Effector memory CD4-positive, alpha-beta T cell (primary cell): ENCODE results near the gene BMP3.

Experiments used
- DNase-seq, 3 donors: peaks; one replicate each; pipeline ENCODE4 v3.0.0-alpha.2; 2020
- H3K27ac ChIP-seq: 2 replicates; pipeline ENCODE4 v1.7.0; 2013; ENCODE audit warnings: mild to moderate bottlenecking, low read length, moderate library complexity; ENCODE audit not compliant: insufficient read depth, poor library complexity, severe bottlenecking
- H3K27me3 ChIP-seq: replicated peaks from 2 replicates; pipeline ENCODE4 v1.7.0; 2013; ENCODE audit warnings: mild to moderate bottlenecking, low read length; ENCODE audit not compliant: insufficient read depth, control insufficient read depth, poor library complexity, severe bottlenecking
- H3K36me3 ChIP-seq: 2 replicates; pipeline ENCODE4 v1.7.0; 2013; ENCODE audit warnings: mild to moderate bottlenecking, low read length, moderate library complexity; ENCODE audit not compliant: control insufficient read depth, insufficient read depth
- H3K4me1 ChIP-seq: 2 replicates; pipeline ENCODE4 v1.7.0; 2013; ENCODE audit warnings: low read length, mild to moderate bottlenecking; ENCODE audit not compliant: control insufficient read depth, insufficient read depth, poor library complexity, severe bottlenecking
- H3K4me3 ChIP-seq: 2 replicates; pipeline ENCODE4 v1.7.0; 2013; ENCODE audit warnings: low read length, low read depth, mild to moderate bottlenecking; ENCODE audit not compliant: insufficient read depth, poor library complexity, severe bottlenecking
- H3K9me3 ChIP-seq: 2 replicates; pipeline ENCODE4 v1.7.0; 2013; ENCODE audit warnings: mild to moderate bottlenecking, low read length, moderate library complexity; ENCODE audit not compliant: control insufficient read depth

BMP3 gene

DNA sequence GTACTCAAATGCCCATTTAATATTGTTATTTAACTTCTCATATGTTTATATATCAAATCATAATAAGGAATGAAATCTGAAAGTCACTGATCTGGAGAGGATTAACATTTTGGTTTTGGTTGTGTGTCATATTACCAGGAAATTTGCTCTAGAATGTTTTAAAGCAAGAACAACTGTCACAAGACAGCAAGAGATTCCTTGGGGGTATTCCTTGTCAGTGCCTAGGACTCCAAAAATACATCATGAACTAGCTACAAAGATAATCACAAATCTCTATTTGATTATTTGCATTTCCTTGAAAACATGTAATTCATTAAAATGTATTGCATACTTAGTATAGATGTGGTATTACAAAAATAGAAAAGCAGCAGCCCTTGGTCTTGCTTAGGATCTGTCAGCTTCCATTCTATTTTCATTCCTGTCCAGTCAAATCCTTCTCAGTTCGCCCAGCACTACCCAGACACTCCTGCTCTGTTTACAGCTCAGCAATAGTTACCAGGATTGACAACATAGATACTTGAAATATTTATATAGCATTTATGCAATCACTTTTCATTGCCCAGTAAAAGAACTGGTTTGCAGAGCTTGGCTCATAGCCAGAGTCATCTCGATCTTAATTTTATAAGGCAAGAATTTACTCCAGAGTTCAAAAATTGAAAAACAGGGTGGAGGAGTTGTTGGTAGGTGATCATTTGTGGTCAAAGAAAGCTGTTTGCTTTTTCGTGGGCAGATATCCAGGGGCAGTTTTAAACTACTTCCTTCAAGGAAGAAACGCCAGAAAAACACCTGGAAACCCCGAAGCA lies 9.2 kb upstream of the BMP3 start:
- Histone ChIP-seq H3K27ac (no peak overlapping the region), H3K27me3 (no peaks in the 10 kb centered on the region), H3K4me1 (no peaks in the 10 kb centered on the region), H3K9me3 (no peaks in the 10 kb centered on the region), H3K36me3 (no peaks in the 10 kb centered on the region), H3K4me3 (no peak overlapping the region)
- DNase-seq: no peak

DNA sequence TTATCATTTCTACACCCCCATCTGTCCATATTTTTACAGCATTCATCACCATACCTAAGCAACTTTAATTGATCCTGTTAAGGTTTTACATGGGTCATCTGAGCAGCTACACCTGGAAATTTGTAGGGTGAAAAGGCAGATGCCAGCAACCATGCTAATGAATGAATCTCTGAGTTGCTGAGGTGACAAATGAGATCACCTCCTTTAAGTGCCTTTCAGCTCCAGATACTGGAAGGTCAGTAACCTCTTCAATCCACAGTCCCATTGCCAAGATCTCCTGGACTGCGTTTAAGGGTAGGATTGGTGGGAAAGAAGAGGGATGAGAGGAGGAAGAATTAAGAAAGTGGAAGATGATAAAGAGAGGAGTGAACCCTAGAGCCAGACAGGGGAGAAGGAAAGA lies 8.5 kb upstream of the BMP3 start:
- no peak overlapping the region for H3K4me3 ChIP-seq
- no peak overlapping the region for H3K27ac ChIP-seq
- no peaks in the 10 kb centered on the region for H3K9me3 ChIP-seq
- H3K27me3 ChIP-seq: no peaks in the 10 kb centered on the region
- no peaks in the 10 kb centered on the region for H3K36me3 ChIP-seq
- DNase-seq: no peak
- no peaks in the 10 kb centered on the region for H3K4me1 ChIP-seq

- Histone ChIP-seq H3K27me3 (no peaks in the 10 kb centered on the region), H3K4me1 (no peaks in the 10 kb centered on the region), H3K36me3 (no peaks in the 10 kb centered on the region), H3K9me3 (no peaks in the 10 kb centered on the region), H3K27ac (no peak overlapping the region), H3K4me3 (no peak overlapping the region)
- no peak for DNase-seq
Observed at GRCh38 chr4:81023484-81023883, 7.0 kb upstream of the BMP3 start.

DNA sequence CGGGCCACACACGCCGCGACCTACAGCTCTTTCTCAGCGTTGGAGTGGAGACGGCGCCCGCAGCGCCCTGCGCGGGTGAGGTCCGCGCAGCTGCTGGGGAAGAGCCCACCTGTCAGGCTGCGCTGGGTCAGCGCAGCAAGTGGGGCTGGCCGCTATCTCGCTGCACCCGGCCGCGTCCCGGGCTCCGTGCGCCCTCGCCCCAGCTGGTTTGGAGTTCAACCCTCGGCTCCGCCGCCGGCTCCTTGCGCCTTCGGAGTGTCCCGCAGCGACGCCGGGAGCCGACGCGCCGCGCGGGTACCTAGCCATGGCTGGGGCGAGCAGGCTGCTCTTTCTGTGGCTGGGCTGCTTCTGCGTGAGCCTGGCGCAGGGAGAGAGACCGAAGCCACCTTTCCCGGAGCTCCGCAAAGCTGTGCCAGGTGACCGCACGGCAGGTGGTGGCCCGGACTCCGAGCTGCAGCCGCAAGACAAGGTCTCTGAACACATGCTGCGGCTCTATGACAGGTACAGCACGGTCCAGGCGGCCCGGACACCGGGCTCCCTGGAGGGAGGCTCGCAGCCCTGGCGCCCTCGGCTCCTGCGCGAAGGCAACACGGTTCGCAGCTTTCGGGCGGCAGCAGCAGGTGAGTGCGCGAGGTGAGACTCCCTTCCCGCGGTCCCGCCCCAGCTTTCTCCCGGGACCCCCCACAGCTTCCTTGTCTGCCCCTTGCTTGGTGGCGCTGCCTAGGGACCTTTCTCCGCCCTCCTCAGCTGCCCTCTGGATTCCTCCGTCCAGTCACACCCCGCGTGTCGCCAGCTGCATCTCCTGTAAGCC lies 678 bp downstream of the BMP3 start:
- no peak overlapping the region for H3K27ac ChIP-seq
- no peaks in the 10 kb centered on the region for H3K36me3 ChIP-seq
- peak overlapping the region; percentile 30 for H3K4me3 ChIP-seq
- H3K27me3 ChIP-seq: peaks cover 11% of the 10 kb centered on the region
- peaks cover 3% of the 10 kb centered on the region for H3K4me1 ChIP-seq
- no peak for DNase-seq
- no peaks in the 10 kb centered on the region for H3K9me3 ChIP-seq

DNA sequence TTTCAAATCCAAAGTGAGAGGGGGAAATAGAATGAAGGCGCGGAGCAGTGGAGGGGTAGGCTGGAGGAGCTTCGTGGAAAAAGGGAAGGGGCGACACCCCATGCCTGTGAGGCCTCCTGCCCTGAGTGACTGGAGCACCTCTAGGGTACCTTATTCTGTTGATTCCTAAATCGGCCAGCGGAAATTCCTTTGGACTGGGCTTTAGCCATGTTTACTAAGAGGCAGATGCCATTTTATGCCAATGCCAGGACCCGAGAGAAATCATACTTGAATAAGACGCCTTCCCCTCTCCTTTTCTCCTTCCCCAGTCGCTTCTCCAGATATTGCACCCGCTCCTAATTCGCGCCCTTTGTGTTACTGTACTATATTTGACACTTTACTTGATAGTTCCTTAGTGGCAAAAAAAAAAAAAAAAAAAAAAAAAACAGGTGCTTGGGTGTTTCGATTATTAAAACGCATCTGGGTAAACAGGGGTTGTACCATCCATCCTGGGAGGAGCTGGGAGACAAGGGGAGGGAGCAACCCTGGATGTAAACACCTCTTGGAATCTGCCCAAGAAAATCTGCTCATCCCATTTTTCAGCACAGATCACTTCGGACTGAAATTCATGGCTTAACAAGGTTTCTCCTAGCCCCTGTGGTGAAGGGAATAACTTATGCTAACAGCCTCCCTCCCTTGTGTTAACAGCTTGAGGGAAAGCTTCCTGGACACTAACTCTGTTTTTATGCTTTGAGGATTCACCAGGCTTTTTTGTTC lies 1.5 kb downstream of the BMP3 start:
- no peak overlapping the region for H3K4me3 ChIP-seq
- H3K27ac ChIP-seq: no peak overlapping the region
- DNase-seq: no peak
- H3K9me3 ChIP-seq: no peaks in the 10 kb centered on the region
- no peaks in the 10 kb centered on the region for H3K36me3 ChIP-seq
- H3K4me1 ChIP-seq: peaks cover 3% of the 10 kb centered on the region
- peaks cover 11% of the 10 kb centered on the region for H3K27me3 ChIP-seq

GRCh38 chr4:81032771-81033684 lies 2.5 kb downstream of the BMP3 start:
- H3K4me3 ChIP-seq: no peak overlapping the region
- no peak for DNase-seq
- H3K27ac ChIP-seq: no peak overlapping the region
- no peaks in the 10 kb centered on the region for H3K36me3 ChIP-seq
- peaks cover 3% of the 10 kb centered on the region for H3K4me1 ChIP-seq
- H3K9me3 ChIP-seq: no peaks in the 10 kb centered on the region
- H3K27me3 ChIP-seq: peaks cover 11% of the 10 kb centered on the region

GRCh38 chr4:81038636-81039350 lies 8.3 kb downstream of the BMP3 start:
- Histone ChIP-seq H3K27me3 (no peaks in the 10 kb centered on the region), H3K36me3 (no peaks in the 10 kb centered on the region), H3K9me3 (no peaks in the 10 kb centered on the region), H3K4me3 (no peak overlapping the region), H3K4me1 (no peaks in the 10 kb centered on the region), H3K27ac (no peak overlapping the region)
- no peak for DNase-seq

GRCh38 chr4:81039351-81039972 lies 9.0 kb downstream of the BMP3 start:
- Histone ChIP-seq H3K27ac (no peak overlapping the region), H3K36me3 (no peaks in the 10 kb centered on the region), H3K4me3 (no peak overlapping the region), H3K27me3 (no peaks in the 10 kb centered on the region), H3K9me3 (no peaks in the 10 kb centered on the region), H3K4me1 (no peaks in the 10 kb centered on the region)
- DNase-seq: no peak
